Measurements from ENCODE around the gene GNAZ.

Gene GNAZ

DNA sequence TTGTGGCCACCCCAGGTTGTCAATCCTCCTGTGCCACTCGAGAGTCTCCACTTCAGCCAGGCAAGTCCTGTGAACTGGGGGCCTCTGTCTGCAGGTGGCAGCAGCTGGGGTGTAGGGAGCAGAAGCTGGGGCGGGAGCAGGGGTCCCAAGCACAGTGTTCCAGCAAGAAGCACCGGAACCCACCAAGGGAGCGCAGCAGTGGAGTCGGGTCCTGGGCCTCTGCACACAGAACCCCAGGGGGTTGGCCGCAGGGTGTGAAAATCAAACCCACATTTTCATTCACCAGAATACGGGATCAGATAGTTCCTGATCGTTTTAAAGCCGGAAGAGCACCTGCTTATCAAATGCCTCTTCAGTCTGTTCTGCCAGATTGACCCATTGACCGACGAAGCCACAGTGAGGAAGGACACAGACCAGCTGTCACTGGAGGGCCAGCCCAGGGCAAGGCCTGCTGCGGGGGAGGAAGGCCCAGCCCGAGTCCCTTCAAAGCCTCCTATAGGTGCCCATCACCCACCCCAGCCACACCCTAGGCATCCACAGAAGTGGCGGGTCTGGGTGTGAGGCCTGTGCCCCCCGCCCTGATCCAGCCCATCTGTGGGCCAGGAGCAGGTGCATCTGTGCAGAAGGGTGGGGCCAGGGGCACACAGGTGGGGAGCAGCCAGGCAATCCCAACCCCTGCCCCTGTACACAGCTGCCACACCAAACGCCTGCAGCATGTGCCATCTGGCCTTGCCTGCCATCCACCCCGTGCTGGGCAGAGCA is 37.3 kb downstream of the GNAZ start:
- no peak for FAIRE-seq
- TF ChIP-seq, protein P1, sequence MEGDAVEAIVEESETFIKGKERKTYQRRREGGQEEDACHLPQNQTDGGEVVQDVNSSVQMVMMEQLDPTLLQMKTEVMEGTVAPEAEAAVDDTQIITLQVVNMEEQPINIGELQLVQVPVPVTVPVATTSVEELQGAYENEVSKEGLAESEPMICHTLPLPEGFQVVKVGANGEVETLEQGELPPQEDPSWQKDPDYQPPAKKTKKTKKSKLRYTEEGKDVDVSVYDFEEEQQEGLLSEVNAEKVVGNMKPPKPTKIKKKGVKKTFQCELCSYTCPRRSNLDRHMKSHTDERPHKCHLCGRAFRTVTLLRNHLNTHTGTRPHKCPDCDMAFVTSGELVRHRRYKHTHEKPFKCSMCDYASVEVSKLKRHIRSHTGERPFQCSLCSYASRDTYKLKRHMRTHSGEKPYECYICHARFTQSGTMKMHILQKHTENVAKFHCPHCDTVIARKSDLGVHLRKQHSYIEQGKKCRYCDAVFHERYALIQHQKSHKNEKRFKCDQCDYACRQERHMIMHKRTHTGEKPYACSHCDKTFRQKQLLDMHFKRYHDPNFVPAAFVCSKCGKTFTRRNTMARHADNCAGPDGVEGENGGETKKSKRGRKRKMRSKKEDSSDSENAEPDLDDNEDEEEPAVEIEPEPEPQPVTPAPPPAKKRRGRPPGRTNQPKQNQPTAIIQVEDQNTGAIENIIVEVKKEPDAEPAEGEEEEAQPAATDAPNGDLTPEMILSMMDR (IDR thresholded peaks at IDR 0.05; ENCODE audit: insufficient read depth, missing control alignments), result no peak
- DNase-seq (ENCODE audit: insufficient read length, low spot score), result no peak

DNA sequence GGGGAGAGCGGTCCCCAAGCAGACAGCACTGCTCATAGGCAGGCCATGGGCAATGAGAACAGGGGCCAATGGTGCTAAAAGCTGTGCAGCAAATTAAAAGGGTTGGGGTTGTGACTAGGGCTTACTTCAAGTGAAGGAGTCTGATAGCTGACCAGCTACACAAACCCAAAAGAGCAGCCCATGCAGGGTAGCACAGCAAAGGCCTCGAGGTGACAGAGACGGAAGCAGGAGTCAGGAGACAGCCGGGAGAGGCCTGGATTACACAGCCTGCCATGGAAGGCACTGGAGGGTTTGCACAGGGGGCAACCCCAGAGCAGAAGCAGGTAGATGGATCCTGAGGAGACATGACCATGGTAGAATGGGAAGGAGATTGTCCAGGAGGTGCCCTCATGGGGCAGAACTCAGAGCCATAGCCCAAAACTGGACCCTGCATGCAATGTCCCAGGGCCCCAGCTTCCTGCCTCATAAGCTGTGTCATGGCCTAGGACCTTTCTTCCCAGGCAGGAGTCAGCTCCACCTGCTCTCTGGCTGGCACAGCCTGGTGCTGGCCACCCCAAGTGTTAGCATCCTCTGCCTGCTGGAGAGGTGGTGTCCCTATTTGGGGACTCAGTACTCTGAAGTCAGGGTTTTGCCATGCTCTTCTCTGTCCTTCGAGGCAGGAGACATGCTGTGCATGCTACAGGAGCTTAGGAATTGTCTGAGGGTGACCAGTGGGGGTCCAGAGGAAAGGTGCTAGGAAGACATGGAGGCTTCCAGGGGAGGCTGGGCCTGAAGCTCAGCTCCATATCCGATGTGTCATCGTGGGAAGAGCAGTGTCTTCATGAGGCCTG is 38.1 kb downstream of the GNAZ start:
- TF ChIP-seq, protein P1 (IDR thresholded peaks at IDR 0.05; ENCODE audit: insufficient read depth, missing control alignments), result no peak
- FAIRE-seq (no peak), DNase-seq (ENCODE audit: insufficient read length, low spot score) (no peak)

DNA sequence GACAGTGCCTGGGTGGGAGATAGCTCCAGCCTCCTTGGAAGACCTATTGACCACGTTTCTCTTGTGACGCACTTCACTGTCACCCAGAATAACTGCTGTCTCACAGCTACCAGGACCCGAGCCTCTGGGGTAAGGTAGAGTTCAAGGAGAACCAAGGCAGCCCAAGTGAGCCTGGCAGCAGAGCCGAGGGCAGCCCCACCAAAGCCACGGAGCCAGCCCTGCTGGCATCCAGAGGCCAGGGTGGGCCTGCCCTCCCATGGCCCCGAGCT is 38.7 kb downstream of the GNAZ start:
- DNase-seq (ENCODE audit: insufficient read length, low spot score) (no peak), FAIRE-seq (no peak)
- TF ChIP-seq, protein P1 (IDR thresholded peaks at IDR 0.05; ENCODE audit: insufficient read depth, missing control alignments), result no peak

DNA sequence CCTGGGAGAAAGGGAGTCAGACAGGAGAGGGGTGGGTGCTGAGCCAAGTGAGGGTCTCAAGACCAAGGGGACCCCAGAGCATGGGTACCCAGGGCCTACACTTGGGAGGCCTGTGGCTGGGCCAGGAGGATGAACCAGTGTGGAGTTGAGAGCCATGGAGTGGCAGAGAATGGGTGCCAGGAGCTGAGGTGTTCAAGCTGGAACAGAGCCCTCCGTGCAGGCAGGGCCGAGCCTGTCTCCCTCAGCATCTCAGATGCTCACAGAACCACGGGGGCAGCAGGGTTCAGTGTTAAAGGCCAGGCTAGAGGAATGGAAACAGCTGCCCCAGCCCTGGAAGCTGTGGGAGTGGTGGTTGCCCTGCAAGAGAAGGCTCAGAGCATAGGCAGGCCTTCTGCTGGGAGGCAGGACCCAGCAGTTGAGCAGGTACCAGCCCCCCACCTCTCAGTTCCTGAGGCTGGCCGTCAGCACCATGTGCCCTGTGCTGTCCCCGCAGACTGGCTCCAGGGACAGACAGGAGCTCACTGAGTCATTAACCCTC is 39.2 kb downstream of the GNAZ start:
- FAIRE-seq, result no peak
- DNase-seq (ENCODE audit: insufficient read length, low spot score), result no peak
- TF ChIP-seq, protein P1 (IDR thresholded peaks at IDR 0.05; ENCODE audit: insufficient read depth, missing control alignments), result no peak

DNA sequence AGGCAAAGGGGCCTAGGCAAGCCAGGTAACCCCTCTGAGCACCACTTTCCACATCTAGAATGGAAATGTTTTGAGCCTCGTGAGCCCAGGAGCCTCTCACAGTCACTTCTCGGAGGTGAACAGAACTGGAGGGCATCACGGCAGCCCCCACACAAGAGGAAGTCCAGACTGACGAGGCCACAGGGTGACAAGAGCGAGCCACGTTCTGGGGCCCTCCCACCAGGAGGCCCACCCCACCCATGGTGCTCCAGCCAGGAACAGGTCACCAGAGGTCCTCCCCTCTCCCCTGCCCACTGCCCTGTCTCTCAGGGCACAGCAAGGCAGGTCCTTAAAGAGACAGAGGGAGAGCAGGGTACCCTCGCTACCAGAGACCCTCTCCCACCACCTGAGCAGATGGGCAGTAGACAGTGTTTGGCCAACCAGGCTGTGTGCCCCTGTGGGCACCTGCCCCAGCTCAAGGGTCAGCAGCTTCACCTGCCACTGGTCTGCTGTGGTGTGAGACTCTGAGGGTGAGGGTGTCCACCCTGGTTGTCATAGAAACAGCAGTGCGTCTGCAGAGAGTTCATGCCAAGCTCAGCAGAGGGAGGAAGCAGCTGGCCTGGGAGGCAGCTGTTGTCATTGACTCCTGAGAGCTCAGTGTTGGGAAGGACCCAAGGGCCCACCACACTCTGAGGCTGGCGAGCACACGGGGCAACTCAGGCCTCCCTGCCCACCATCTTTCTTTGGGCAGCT is 40.0 kb downstream of the GNAZ start:
- no peak for DNase-seq (ENCODE audit: insufficient read length, low spot score)
- no peak for FAIRE-seq
- TF ChIP-seq, protein P1 (IDR thresholded peaks at IDR 0.05; ENCODE audit: insufficient read depth, missing control alignments), result no peak

- DNase-seq (ENCODE audit: insufficient read length, low spot score) (no peak), FAIRE-seq (no peak)
- TF ChIP-seq, protein P1 (IDR thresholded peaks at IDR 0.05; ENCODE audit: insufficient read depth, missing control alignments), result no peak
Observed at GRCh38 chr22:23110922-23111527, 40.7 kb downstream of the GNAZ start.
